Breast epithelium (tissue), 4 donors: ENCODE results near the gene SORBS1. TPM values are rescaled to one million over a fixed set of nuclear protein-coding genes. Genes with fewer than 3 reads are reported as not detected.

ENCODE experiments used
- DNase-seq, 2 donors: peaks; one replicate each; pipeline ENCODE4 v3.0.0-alpha.2; 2019; ENCODE audit warnings: low spot score in 2 of 2
- H3K27ac ChIP-seq, 2 donors: fragments of 200-600 bp; sonication (generic) in 1 of 2; one replicate each; pipeline ENCODE4 v1.5.1; 2016 to 2019; ENCODE audit warnings: mild to moderate bottlenecking in 1 of 2
- H3K27me3 ChIP-seq, 2 donors: fragments of 200-600 bp; sonication (generic) in 1 of 2; one replicate each; pipeline versions ENCODE4 v1.5.1 to v1.6.0; 2017 to 2019; ENCODE audit warnings: control low read depth in 1 of 2, mild to moderate bottlenecking in 1 of 2
- H3K36me3 ChIP-seq: fragments of 200-600 bp; one replicate; pipeline ENCODE4 v1.5.1; 2019
- H3K4me1 ChIP-seq, 2 donors: fragments of 200-600 bp; sonication (generic); one replicate each; pipeline ENCODE4 v1.5.1; 2016 to 2019; ENCODE audit warnings: control low read depth in 1 of 2
- H3K4me3 ChIP-seq, 3 donors: fragments of 200-600 bp; sonication (generic); 1 replicate in 2 of 3; 2 replicates in 1 of 3; pipeline ENCODE4 v1.5.1; 2016 to 2019; ENCODE audit warnings: mild to moderate bottlenecking in 3 of 3, moderate library complexity in 2 of 3
- H3K9me3 ChIP-seq, 2 donors: fragments of 200-600 bp; sonication (generic) in 1 of 2; one replicate each; pipeline ENCODE4 v1.5.1; 2016 to 2019; ENCODE audit warnings: control low read depth in 1 of 2
- POLR2A ChIP-seq: fragments of 450-650 bp; IDR thresholded peaks from one replicate; pipeline ENCODE4 v1.6.1; 2016; ENCODE audit warnings: antibody characterized with exemption, mild to moderate bottlenecking, moderate library complexity
- POLR2AphosphoS5 ChIP-seq, 3 donors: sonication (generic); formaldehyde crosslinking; IDR thresholded peaks; one replicate each; pipeline ENCODE4 v1.6.1; 2017; ENCODE audit warnings: antibody characterized with exemption in 3 of 3
- intact Hi-C: fragments of 100-400 bp; cut with DNase I; formaldehyde crosslinking; loops from one replicate; pipeline ENCODE4 v1.15.1; 2023; ENCODE audit warnings: low total_unique reads
- total RNA-seq, 3 donors: library from RNA; depleted of rRNA; stranded (reverse); fragments of >200 nt; gene quantifications; one replicate each; pipeline ENCODE4 v1.1.0, GENCODE V29; 2016
- TF ChIP-seq, protein P1 (sequence below), 3 donors: fragments of 450-650 bp; IDR thresholded peaks; one replicate each; pipeline ENCODE4 v1.5.1; 2016 to 2017; ENCODE audit warnings: antibody characterized with exemption in 3 of 3, mild to moderate bottlenecking in 3 of 3, moderate library complexity in 3 of 3

The SORBS1 gene
- total RNA-seq, 3 donors from 2014 or later: 156 to 455 (median 200) TPM

DNA sequence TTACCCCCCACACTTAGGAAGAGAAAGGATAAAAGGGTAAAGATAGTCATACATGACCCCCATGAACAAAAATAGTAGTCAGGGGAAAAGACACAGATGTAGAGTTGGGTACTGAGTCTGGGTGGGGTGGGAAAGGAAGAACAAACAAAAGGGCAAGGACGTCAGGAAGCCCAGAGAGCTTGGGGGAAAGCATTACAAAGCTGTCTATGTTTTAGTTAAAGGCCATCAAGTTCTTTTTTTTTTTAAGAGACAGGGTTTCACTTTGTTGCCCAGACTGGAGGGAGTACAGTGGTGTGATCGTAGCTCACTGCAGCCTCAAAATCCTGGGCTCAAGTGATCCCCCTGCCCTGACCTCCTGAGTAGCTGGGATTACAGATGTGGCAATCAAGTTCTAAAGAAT is 172.0 kb downstream of the SORBS1 start:
- H3K36me3 ChIP-seq: no peaks in the 10 kb centered on the region
- TF ChIP-seq POLR2AphosphoS5 (IDR thresholded peaks at IDR 0.05): no peak
- TF ChIP-seq, protein P1, sequence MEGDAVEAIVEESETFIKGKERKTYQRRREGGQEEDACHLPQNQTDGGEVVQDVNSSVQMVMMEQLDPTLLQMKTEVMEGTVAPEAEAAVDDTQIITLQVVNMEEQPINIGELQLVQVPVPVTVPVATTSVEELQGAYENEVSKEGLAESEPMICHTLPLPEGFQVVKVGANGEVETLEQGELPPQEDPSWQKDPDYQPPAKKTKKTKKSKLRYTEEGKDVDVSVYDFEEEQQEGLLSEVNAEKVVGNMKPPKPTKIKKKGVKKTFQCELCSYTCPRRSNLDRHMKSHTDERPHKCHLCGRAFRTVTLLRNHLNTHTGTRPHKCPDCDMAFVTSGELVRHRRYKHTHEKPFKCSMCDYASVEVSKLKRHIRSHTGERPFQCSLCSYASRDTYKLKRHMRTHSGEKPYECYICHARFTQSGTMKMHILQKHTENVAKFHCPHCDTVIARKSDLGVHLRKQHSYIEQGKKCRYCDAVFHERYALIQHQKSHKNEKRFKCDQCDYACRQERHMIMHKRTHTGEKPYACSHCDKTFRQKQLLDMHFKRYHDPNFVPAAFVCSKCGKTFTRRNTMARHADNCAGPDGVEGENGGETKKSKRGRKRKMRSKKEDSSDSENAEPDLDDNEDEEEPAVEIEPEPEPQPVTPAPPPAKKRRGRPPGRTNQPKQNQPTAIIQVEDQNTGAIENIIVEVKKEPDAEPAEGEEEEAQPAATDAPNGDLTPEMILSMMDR (IDR thresholded peaks at IDR 0.05): no peak
- no peak for TF ChIP-seq POLR2A
- intact Hi-C loops: no loop called here
- H3K9me3 ChIP-seq: no peaks in the 10 kb centered on the region
- peak overlapping the region; percentile 45 to 52 for H3K27ac ChIP-seq
- H3K27me3 ChIP-seq: no peaks in the 10 kb centered on the region
- no peak overlapping the region for H3K4me3 ChIP-seq
- no peak for DNase-seq
- peaks cover 0 to 5% of the 10 kb centered on the region in 2 donors for H3K4me1 ChIP-seq

DNA sequence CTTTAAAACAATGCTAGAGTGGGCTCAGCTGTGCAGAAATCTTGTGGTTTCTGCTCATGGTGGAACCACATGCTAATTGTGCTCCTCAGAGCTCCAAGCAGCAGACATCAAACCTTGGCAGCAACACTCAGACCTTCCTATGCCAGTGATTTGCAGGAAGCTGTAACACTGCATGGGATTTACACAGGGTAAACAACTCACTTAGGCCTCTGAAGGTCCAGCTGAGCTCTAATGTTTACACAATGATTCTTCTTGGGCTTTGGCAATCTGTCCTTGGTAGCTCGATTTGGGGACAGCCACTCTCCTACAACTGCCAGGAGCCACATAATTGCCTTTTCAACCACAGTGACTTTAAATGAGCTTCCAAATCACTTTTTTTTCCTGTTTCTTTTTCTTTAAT is 172.6 kb downstream of the SORBS1 start:
- peak overlapping the region; percentile 52 to 72 for H3K27ac ChIP-seq
- H3K36me3 ChIP-seq: no peaks in the 10 kb centered on the region
- H3K4me3 ChIP-seq: no peak overlapping the region
- no peaks in the 10 kb centered on the region for H3K9me3 ChIP-seq
- intact Hi-C loops: no loop called here
- no peak for DNase-seq
- no peaks in the 10 kb centered on the region for H3K27me3 ChIP-seq
- peaks cover 0 to 5% of the 10 kb centered on the region in 2 donors for H3K4me1 ChIP-seq
- TF ChIP-seq POLR2AphosphoS5 (IDR thresholded peaks at IDR 0.05) (no peak), POLR2A (no peak)
- TF ChIP-seq, protein P1 (IDR thresholded peaks at IDR 0.05): no peak

DNA sequence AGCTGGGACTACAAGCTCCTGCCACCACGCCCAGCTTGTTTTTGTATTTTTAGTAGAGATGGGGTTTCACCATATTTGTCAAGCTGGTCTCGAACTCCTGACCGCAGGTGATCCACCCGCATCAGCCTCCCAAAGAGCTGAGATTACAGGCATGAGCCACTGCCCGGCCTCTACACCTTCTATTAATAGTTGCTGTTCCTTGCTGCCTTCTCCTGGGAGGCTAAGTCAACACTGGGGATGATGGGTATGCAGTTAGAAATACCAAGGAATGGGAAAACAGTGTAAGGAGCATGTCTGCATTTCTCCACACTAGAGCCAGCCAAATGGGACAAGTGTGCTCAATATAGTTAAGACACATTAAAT is 173.1 kb downstream of the SORBS1 start:
- intact Hi-C loops: no loop called here
- peaks cover 0 to 5% of the 10 kb centered on the region in 2 donors for H3K4me1 ChIP-seq
- no peak overlapping the region for H3K4me3 ChIP-seq
- TF ChIP-seq POLR2AphosphoS5 (IDR thresholded peaks at IDR 0.05) (no peak), POLR2A (no peak)
- TF ChIP-seq, protein P1 (IDR thresholded peaks at IDR 0.05): no peak
- no peaks in the 10 kb centered on the region for H3K9me3 ChIP-seq
- no peaks in the 10 kb centered on the region for H3K36me3 ChIP-seq
- DNase-seq: no peak
- peak overlapping the region; percentile 52 to 72 for H3K27ac ChIP-seq
- no peaks in the 10 kb centered on the region for H3K27me3 ChIP-seq

DNA sequence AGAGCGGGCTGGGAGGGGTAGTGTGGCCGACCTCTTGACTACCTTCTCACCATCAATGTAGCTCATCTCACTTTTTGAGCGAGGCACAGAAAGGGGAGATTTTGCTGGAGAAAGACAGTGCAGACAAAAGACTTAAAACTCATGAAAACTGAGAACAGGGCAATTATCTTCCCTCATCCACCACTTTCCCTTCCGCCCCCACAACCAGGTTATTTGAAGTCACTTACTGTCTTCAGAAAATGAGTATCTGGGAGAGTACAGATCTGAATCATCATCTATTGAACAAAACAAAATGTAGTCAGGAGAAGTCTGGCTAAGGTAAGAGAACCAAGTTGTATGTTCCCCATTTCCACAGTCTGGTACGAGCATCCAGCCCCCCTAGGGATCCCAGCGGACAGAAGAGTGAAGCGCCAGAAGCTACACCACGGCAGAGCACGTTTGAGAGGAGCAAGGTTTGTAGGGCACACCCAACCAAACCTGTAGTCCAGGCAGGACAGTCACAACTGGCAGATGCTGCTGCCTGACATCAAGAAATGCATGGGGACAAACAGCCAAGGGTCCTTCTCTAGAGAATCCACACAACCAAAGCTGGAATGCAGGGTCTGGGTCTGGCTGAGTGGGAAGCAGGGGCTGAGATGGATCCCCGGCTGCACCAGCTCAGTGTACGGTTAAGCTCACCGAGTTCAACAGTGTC is 177.0 kb downstream of the SORBS1 start:
- no peak for DNase-seq
- TF ChIP-seq, protein P1 (IDR thresholded peaks at IDR 0.05): no peak
- TF ChIP-seq POLR2AphosphoS5 (IDR thresholded peaks at IDR 0.05) (no peak), POLR2A (no peak)
- H3K36me3 ChIP-seq: no peaks in the 10 kb centered on the region
- peaks cover 0 to 5% of the 10 kb centered on the region in 2 donors for H3K4me1 ChIP-seq
- no peak overlapping the region for H3K4me3 ChIP-seq
- no peaks in the 10 kb centered on the region for H3K27me3 ChIP-seq
- intact Hi-C loops: no loop called here
- H3K9me3 ChIP-seq: no peaks in the 10 kb centered on the region
- H3K27ac ChIP-seq: no peak overlapping the region

DNA sequence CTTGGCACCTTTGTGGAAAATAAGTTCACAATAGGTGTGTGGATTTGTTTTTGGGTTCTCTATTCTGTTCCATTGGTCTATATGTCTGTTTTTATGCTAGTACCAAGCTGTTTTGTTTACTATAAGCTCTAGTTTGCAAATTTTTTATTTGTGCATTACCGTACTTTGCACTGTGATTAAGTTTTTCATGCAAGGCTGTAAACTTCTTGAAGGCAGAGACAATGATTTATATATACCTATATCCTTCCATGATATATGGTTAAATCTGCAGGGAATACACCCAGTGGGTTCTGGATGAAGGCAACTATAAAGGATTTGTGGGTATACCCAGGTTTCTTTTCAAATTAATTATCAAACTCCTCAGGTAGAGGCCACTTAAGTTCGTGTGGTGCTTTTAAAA is 178.6 kb downstream of the SORBS1 start:
- Histone ChIP-seq H3K36me3 (no peaks in the 10 kb centered on the region), H3K4me3 (no peak overlapping the region), H3K27me3 (no peaks in the 10 kb centered on the region), H3K9me3 (no peaks in the 10 kb centered on the region), H3K27ac (no peak overlapping the region), H3K4me1 (no peaks in the 10 kb centered on the region)
- TF ChIP-seq POLR2A (no peak), POLR2AphosphoS5 (IDR thresholded peaks at IDR 0.05) (no peak)
- TF ChIP-seq, protein P1 (IDR thresholded peaks at IDR 0.05): no peak
- intact Hi-C loops: no loop called here
- no peak for DNase-seq
